GM19397 (cell line): ENCODE measurements around the gene FAM13C.

Source experiments
- ATAC-seq: cut with Tn5 transposase; IDR thresholded peaks from one replicate; pipeline ENCODE4 v1.9.1; 2021; ENCODE audit warnings: mild to moderate bottlenecking, moderate library complexity; ENCODE audit not compliant: unreplicated experiment

FAM13C gene

GRCh38 chr10:59320355-59320754 is 42.0 kb downstream of the FAM13C start:
- no peak for ATAC-seq

- no peak for ATAC-seq
Measured at GRCh38 chr10:59319854-59320253, 42.5 kb downstream of the FAM13C start.

- ATAC-seq, result no peak
Measured at GRCh38 chr10:59317066-59317465, 45.3 kb downstream of the FAM13C start.

GRCh38 chr10:59315465-59315864 is 46.9 kb downstream of the FAM13C start:
- ATAC-seq, result no peak

- no peak for ATAC-seq
Measured at GRCh38 chr10:59314268-59314667, 48.1 kb downstream of the FAM13C start.

GRCh38 chr10:59312247-59312646 is 50.1 kb downstream of the FAM13C start:
- no peak for ATAC-seq

GRCh38 chr10:59311025-59311424 is 51.3 kb downstream of the FAM13C start:
- ATAC-seq, result no peak

GRCh38 chr10:59310324-59310914 is 51.9 kb downstream of the FAM13C start:
- ATAC-seq, result no peak

- ATAC-seq, result no peak
Measured at GRCh38 chr10:59304521-59305097, 57.7 kb downstream of the FAM13C start.

GRCh38 chr10:59303018-59303417 is 59.3 kb downstream of the FAM13C start:
- no peak for ATAC-seq

GRCh38 chr10:59302381-59302780 is 60.0 kb downstream of the FAM13C start:
- ATAC-seq, result no peak

- no peak for ATAC-seq
Measured at GRCh38 chr10:59301067-59301754, 61.1 kb downstream of the FAM13C start.

- no peak for ATAC-seq
Measured at GRCh38 chr10:59300386-59300785, 62.0 kb downstream of the FAM13C start.

- no peak for ATAC-seq
Measured at GRCh38 chr10:59299933-59300332, 62.4 kb downstream of the FAM13C start.

GRCh38 chr10:59290448-59290847 is 71.9 kb downstream of the FAM13C start:
- no peak for ATAC-seq

GRCh38 chr10:59289853-59290252 is 72.5 kb downstream of the FAM13C start:
- no peak for ATAC-seq

GRCh38 chr10:59287587-59288255 is 74.6 kb downstream of the FAM13C start:
- no peak for ATAC-seq

- ATAC-seq, result no peak
Measured at GRCh38 chr10:59285848-59286247, 76.5 kb downstream of the FAM13C start.

- no peak for ATAC-seq
Measured at GRCh38 chr10:59285073-59285472, 77.3 kb downstream of the FAM13C start.

- ATAC-seq, result no peak
Measured at GRCh38 chr10:59284118-59284975, 78.0 kb downstream of the FAM13C start.
